ENCODE data around the gene FDX2. TPM values are rescaled to one million over a fixed set of nuclear protein-coding genes. Genes with fewer than 3 reads are reported as not detected.

FDX2 gene
- total and polyA plus RNA-seq, 2 of the 8 experiments (the other 6 are each of a cell fraction or from before 2014, with no cell fraction given): 27.0 to 64.4 TPM

DNA sequence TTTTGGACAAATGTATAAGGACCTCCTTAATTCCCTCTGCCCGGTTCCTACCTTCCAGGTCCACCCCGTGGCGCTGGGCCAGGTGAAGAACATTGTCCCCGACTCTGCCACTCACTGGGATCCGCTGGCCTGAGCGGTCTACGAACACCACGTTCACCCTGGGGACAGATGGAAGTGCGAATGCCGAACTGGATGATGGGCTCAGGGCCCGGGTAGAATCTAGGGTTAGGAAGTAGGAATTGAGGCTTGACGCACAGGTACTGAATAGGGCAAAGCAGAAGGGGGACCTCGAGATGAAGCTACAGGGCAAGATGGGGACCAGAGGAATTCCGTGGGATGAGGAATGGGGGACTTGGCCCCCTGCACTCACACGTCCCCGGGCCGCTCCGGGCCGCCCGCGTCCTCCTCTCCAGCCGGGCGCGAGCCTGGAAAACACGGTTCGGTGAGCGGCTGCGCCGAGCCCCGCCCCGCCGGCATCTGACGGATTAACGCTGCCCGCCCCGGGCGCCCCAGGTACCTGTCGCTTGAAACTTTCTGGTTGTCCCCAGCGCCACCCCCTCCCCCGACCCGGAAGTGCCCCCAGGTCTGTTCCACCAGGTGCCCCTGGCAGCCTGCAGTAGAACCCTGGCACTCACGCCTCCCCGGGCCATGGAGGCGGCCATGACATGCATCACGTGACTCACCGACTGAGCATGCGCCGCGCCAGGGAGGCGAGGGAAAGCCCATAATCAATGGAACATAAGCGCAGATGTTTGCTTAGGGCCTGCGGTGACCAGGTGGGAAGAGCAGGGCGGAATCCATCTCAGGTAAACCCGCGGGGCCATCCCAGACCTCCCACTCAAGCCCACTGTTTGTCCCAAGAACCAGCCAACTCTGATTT lies at the start of gene FDX2 (continued):
- TF ChIP-seq, protein P1, sequence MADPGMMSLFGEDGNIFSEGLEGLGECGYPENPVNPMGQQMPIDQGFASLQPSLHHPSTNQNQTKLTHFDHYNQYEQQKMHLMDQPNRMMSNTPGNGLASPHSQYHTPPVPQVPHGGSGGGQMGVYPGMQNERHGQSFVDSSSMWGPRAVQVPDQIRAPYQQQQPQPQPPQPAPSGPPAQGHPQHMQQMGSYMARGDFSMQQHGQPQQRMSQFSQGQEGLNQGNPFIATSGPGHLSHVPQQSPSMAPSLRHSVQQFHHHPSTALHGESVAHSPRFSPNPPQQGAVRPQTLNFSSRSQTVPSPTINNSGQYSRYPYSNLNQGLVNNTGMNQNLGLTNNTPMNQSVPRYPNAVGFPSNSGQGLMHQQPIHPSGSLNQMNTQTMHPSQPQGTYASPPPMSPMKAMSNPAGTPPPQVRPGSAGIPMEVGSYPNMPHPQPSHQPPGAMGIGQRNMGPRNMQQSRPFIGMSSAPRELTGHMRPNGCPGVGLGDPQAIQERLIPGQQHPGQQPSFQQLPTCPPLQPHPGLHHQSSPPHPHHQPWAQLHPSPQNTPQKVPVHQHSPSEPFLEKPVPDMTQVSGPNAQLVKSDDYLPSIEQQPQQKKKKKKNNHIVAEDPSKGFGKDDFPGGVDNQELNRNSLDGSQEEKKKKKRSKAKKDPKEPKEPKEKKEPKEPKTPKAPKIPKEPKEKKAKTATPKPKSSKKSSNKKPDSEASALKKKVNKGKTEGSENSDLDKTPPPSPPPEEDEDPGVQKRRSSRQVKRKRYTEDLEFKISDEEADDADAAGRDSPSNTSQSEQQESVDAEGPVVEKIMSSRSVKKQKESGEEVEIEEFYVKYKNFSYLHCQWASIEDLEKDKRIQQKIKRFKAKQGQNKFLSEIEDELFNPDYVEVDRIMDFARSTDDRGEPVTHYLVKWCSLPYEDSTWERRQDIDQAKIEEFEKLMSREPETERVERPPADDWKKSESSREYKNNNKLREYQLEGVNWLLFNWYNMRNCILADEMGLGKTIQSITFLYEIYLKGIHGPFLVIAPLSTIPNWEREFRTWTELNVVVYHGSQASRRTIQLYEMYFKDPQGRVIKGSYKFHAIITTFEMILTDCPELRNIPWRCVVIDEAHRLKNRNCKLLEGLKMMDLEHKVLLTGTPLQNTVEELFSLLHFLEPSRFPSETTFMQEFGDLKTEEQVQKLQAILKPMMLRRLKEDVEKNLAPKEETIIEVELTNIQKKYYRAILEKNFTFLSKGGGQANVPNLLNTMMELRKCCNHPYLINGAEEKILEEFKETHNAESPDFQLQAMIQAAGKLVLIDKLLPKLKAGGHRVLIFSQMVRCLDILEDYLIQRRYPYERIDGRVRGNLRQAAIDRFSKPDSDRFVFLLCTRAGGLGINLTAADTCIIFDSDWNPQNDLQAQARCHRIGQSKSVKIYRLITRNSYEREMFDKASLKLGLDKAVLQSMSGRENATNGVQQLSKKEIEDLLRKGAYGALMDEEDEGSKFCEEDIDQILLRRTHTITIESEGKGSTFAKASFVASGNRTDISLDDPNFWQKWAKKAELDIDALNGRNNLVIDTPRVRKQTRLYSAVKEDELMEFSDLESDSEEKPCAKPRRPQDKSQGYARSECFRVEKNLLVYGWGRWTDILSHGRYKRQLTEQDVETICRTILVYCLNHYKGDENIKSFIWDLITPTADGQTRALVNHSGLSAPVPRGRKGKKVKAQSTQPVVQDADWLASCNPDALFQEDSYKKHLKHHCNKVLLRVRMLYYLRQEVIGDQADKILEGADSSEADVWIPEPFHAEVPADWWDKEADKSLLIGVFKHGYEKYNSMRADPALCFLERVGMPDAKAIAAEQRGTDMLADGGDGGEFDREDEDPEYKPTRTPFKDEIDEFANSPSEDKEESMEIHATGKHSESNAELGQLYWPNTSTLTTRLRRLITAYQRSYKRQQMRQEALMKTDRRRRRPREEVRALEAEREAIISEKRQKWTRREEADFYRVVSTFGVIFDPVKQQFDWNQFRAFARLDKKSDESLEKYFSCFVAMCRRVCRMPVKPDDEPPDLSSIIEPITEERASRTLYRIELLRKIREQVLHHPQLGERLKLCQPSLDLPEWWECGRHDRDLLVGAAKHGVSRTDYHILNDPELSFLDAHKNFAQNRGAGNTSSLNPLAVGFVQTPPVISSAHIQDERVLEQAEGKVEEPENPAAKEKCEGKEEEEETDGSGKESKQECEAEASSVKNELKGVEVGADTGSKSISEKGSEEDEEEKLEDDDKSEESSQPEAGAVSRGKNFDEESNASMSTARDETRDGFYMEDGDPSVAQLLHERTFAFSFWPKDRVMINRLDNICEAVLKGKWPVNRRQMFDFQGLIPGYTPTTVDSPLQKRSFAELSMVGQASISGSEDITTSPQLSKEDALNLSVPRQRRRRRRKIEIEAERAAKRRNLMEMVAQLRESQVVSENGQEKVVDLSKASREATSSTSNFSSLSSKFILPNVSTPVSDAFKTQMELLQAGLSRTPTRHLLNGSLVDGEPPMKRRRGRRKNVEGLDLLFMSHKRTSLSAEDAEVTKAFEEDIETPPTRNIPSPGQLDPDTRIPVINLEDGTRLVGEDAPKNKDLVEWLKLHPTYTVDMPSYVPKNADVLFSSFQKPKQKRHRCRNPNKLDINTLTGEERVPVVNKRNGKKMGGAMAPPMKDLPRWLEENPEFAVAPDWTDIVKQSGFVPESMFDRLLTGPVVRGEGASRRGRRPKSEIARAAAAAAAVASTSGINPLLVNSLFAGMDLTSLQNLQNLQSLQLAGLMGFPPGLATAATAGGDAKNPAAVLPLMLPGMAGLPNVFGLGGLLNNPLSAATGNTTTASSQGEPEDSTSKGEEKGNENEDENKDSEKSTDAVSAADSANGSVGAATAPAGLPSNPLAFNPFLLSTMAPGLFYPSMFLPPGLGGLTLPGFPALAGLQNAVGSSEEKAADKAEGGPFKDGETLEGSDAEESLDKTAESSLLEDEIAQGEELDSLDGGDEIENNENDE (IDR thresholded peaks at IDR 0.05; ENCODE audit: insufficient replicate concordance, low read length): peak; percentile 96
- TF ChIP-seq CHD1 (IDR thresholded peaks at IDR 0.05; ENCODE audit: low read depth, low read length) (no peak), TAF7 (optimal IDR thresholded peaks at IDR 0.05; ENCODE audit: borderline replicate concordance, low read depth, low read length) (peak; percentile 38), SUZ12 (IDR thresholded peaks at IDR 0.05; ENCODE audit: low read length) (no peak), CBX5 (IDR thresholded peaks at IDR 0.05; ENCODE audit: low read depth, low read length) (no peak), GTF2F1 (IDR thresholded peaks at IDR 0.05; ENCODE audit: borderline replicate concordance, low read depth, low read length) (peak; percentile 82; the same call in 1 of the 2 replicates), SIN3A (conservative IDR thresholded peaks at IDR 0.05 in 1 of 2, IDR thresholded peaks at IDR 0.05 in 1 of 2; ENCODE audit: low read depth in 1 of 2, low read length in 2 of 2) (peak; percentile 78 to 84; a peak in 1 of 4 replicates), JUN (IDR thresholded peaks at IDR 0.05; ENCODE audit: low read depth, low read length) (no peak)
